H1 (cell line): ENCODE results near the gene PIF1.

ENCODE experiments used
- ATF2 ChIP-seq: IDR thresholded peaks from 2 replicates; pipeline ENCODE4 v1.6.1; 2012; ENCODE audit warnings: low read length, inconsistent platforms
- CHD2 ChIP-seq: IDR thresholded peaks from 2 replicates; pipeline ENCODE4 v1.6.1; 2012; ENCODE audit warnings: low read length, improper control_type of control experiment
- CREB1 ChIP-seq: IDR thresholded peaks from 2 replicates; pipeline ENCODE4 v1.6.1; 2012; ENCODE audit warnings: inconsistent platforms
- EZH2 ChIP-seq: fragments of 200-600 bp; sonication (generic); IDR thresholded peaks from 2 replicates; pipeline ENCODE4 v1.7.1; 2012; ENCODE audit warnings: low read depth, mild to moderate bottlenecking, moderate library complexity, low read length, inconsistent platforms; ENCODE audit not compliant: severe bottlenecking
- GTF2F1 ChIP-seq: IDR thresholded peaks from 2 replicates; pipeline ENCODE4 v1.6.1; 2012; ENCODE audit warnings: low read depth, low read length, improper control_type of control experiment, borderline replicate concordance
- POLR2AphosphoS5 ChIP-seq: IDR thresholded peaks from 2 replicates; pipeline ENCODE4 v1.6.1; 2011; ENCODE audit warnings: low read depth, low read length
- TF ChIP-seq, protein P1 (sequence below): IDR thresholded peaks from 2 replicates; pipeline ENCODE4 v1.6.1; 2012; ENCODE audit warnings: inconsistent platforms
- TF ChIP-seq, protein P2 (sequence below), 3 experiments: IDR thresholded peaks; 1 replicate in 2 of 3; 2 replicates in 1 of 3; pipeline versions ENCODE4 v1.5.1 to v1.6.1; 2011; ENCODE audit warnings: low read length in 3 of 3, mild to moderate bottlenecking in 3 of 3, inconsistent platforms in 2 of 3, low read depth in 1 of 3, moderate library complexity in 1 of 3; ENCODE audit not compliant: insufficient read depth in 1 of 3; ENCODE audit errors: control extremely low read depth in 1 of 3

GRCh38 chr15:64783796-64784195 lies 41.7 kb downstream of the PIF1 start:
- TF ChIP-seq, protein P1, sequence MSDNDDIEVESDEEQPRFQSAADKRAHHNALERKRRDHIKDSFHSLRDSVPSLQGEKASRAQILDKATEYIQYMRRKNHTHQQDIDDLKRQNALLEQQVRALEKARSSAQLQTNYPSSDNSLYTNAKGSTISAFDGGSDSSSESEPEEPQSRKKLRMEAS, result no peak
- no peak for TF ChIP-seq ATF2
- TF ChIP-seq, protein P2, sequence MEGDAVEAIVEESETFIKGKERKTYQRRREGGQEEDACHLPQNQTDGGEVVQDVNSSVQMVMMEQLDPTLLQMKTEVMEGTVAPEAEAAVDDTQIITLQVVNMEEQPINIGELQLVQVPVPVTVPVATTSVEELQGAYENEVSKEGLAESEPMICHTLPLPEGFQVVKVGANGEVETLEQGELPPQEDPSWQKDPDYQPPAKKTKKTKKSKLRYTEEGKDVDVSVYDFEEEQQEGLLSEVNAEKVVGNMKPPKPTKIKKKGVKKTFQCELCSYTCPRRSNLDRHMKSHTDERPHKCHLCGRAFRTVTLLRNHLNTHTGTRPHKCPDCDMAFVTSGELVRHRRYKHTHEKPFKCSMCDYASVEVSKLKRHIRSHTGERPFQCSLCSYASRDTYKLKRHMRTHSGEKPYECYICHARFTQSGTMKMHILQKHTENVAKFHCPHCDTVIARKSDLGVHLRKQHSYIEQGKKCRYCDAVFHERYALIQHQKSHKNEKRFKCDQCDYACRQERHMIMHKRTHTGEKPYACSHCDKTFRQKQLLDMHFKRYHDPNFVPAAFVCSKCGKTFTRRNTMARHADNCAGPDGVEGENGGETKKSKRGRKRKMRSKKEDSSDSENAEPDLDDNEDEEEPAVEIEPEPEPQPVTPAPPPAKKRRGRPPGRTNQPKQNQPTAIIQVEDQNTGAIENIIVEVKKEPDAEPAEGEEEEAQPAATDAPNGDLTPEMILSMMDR (IDR thresholded peaks at IDR 0.05; ENCODE audit: control extremely low read depth in 1 of 3, insufficient read depth in 1 of 3, low read depth in 1 of 3, low read length in 3 of 3), result no peak
- TF ChIP-seq EZH2, result no peak
- TF ChIP-seq CHD2, result no peak
- no peak for TF ChIP-seq GTF2F1
- no peak for TF ChIP-seq POLR2AphosphoS5
- no peak for TF ChIP-seq CREB1
